Measurements from ENCODE around the gene HLTF. TPM values are rescaled to one million over a fixed set of nuclear protein-coding genes. Genes with fewer than 3 reads are reported as not detected.

HLTF gene
- total and polyA plus RNA-seq, 2 experiments from 2014 or later = 89.5 to 146 TPM

DNA sequence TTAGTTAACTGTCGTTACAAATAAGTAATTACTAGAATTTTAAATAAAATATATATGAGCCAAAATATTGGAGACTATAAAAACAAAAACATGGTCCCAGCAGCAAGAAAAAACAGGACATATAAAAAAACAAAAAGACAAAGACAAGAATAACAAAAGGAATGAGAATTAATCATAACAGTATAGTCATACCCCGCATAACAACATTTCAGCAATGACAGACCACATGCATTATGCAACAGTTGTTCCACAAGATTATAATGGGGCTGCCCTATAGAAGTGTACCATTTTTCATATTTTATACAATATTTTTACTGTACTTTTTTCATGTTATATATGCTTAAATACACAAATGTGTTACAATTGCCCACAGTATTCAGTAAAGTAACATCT, 5.6 kb downstream of the HLTF start:
- ATAC-seq (no peak), DNase-seq (ENCODE audit: low spot score) (no peak)
- peaks cover 10% of the 10 kb centered on the region; the same call in 1 of the 2 replicates for H3K36me3 ChIP-seq (ENCODE audit: insufficient read depth)
- no peak overlapping the region for H3K4me3 Mint-ChIP-seq
- no peaks in the 10 kb centered on the region for H3F3A ChIP-seq (replicated peaks; ENCODE audit: low read depth)
- no peak overlapping the region for H3K4me2 ChIP-seq
- no peak overlapping the region for H3K4me3 ChIP-seq
- H2AFZ ChIP-seq = no peak overlapping the region
- H3K27ac ChIP-seq (ENCODE audit: low read depth) = no peak overlapping the region
- H3K9me2 ChIP-seq (ENCODE audit: insufficient read depth) = no peaks in the 10 kb centered on the region
- H3K4me1 Mint-ChIP-seq = peaks cover 15% of the 10 kb centered on the region
- no peaks in the 10 kb centered on the region for H3K27me3 Mint-ChIP-seq (ENCODE audit: insufficient read depth, low read depth, poor library complexity)
- H3K27ac Mint-ChIP-seq = no peak overlapping the region
- H3K36me3 Mint-ChIP-seq (ENCODE audit: low read depth) = peaks cover 26% of the 10 kb centered on the region
- no peaks in the 10 kb centered on the region for H3K9me3 Mint-ChIP-seq
- H3K79me2 ChIP-seq (replicated peaks; ENCODE audit: insufficient read depth) = peaks cover 91% of the 10 kb centered on the region
- H4K20me1 ChIP-seq (replicated peaks; ENCODE audit: insufficient read depth) = peaks cover 28% of the 10 kb centered on the region
- H3K27me3 ChIP-seq (ENCODE audit: insufficient read depth) = peaks cover 6% of the 10 kb centered on the region; the same call in 1 of the 2 replicates
- peaks cover 14% of the 10 kb centered on the region for H3K4me1 ChIP-seq (ENCODE audit: insufficient read depth)
- TF ChIP-seq ZNF331 (CRISPR knock-in tag; IDR thresholded peaks at IDR 0.05; ENCODE audit: low read depth) (no peak), ZNF114 (CRISPR knock-in tag; IDR thresholded peaks at IDR 0.05) (no peak)
- TF ChIP-seq, protein P1, sequence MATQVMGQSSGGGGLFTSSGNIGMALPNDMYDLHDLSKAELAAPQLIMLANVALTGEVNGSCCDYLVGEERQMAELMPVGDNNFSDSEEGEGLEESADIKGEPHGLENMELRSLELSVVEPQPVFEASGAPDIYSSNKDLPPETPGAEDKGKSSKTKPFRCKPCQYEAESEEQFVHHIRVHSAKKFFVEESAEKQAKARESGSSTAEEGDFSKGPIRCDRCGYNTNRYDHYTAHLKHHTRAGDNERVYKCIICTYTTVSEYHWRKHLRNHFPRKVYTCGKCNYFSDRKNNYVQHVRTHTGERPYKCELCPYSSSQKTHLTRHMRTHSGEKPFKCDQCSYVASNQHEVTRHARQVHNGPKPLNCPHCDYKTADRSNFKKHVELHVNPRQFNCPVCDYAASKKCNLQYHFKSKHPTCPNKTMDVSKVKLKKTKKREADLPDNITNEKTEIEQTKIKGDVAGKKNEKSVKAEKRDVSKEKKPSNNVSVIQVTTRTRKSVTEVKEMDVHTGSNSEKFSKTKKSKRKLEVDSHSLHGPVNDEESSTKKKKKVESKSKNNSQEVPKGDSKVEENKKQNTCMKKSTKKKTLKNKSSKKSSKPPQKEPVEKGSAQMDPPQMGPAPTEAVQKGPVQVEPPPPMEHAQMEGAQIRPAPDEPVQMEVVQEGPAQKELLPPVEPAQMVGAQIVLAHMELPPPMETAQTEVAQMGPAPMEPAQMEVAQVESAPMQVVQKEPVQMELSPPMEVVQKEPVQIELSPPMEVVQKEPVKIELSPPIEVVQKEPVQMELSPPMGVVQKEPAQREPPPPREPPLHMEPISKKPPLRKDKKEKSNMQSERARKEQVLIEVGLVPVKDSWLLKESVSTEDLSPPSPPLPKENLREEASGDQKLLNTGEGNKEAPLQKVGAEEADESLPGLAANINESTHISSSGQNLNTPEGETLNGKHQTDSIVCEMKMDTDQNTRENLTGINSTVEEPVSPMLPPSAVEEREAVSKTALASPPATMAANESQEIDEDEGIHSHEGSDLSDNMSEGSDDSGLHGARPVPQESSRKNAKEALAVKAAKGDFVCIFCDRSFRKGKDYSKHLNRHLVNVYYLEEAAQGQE (IDR thresholded peaks at IDR 0.05; ENCODE audit: unreplicated experiment) = no peak

DNA sequence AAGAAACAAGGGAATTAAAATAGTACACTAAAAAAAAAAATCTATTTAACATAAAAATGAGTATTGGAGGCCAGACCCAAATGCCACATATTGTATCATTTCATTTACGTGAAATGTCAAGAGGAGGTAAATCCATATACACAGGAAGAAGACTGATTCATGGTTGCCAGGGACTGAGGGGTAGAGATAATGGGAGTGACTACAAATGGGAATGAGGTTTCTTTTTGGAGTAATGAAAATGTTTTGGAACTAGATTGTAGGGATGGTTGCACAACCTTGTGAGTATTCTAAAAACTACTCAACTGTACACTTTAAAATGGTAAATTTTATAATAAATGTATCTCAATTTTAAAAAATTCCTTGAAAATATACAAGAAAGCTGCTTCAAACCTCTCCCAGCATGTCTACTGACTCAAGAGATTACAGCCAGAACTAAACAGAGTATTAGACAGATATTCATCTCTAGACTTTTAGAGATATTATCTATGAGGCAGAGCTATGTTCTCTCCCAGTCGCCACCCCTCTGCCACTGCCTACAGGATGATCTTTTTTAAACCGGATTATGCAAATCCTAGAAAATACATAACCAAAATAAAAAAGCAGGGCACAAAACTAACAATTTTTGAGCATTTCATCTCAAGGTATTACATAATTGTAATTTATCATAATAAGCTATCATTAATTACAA, 6.2 kb downstream of the HLTF start:
- Histone ChIP-seq H3K27me3 (ENCODE audit: insufficient read depth) (peaks cover 6% of the 10 kb centered on the region; the same call in 1 of the 2 replicates), H3K79me2 (replicated peaks; ENCODE audit: insufficient read depth) (peaks cover 86% of the 10 kb centered on the region), H3K9me2 (ENCODE audit: insufficient read depth) (no peaks in the 10 kb centered on the region), H3K27ac (ENCODE audit: low read depth) (no peak overlapping the region), H3K4me3 (no peak overlapping the region), H3K36me3 (ENCODE audit: insufficient read depth) (peaks cover 10% of the 10 kb centered on the region; the same call in 1 of the 2 replicates), H4K20me1 (replicated peaks; ENCODE audit: insufficient read depth) (peaks cover 26% of the 10 kb centered on the region), H2AFZ (no peak overlapping the region), H3K4me2 (no peak overlapping the region), H3K4me1 (ENCODE audit: insufficient read depth) (peaks cover 11% of the 10 kb centered on the region), H3F3A (replicated peaks; ENCODE audit: low read depth) (no peaks in the 10 kb centered on the region)
- no peaks in the 10 kb centered on the region for H3K9me3 Mint-ChIP-seq
- no peaks in the 10 kb centered on the region for H3K27me3 Mint-ChIP-seq (ENCODE audit: insufficient read depth, low read depth, poor library complexity)
- peaks cover 26% of the 10 kb centered on the region for H3K36me3 Mint-ChIP-seq (ENCODE audit: low read depth)
- H3K4me1 Mint-ChIP-seq = peaks cover 12% of the 10 kb centered on the region
- DNase-seq (ENCODE audit: low spot score) = no peak
- H3K27ac Mint-ChIP-seq = no peak overlapping the region
- no peak overlapping the region for H3K4me3 Mint-ChIP-seq
- ATAC-seq = no peak
- TF ChIP-seq EZH2 (IDR thresholded peaks at IDR 0.05; ENCODE audit: low read depth, unreplicated experiment) (no peak), JUNB (IDR thresholded peaks at IDR 0.05; ENCODE audit: unreplicated experiment) (no peak), NANOG (IDR thresholded peaks at IDR 0.05; ENCODE audit: borderline replicate concordance) (no peak), POLR2AphosphoS5 (IDR thresholded peaks at IDR 0.05; ENCODE audit: low read depth) (no peak)
- TF ChIP-seq, protein P2, sequence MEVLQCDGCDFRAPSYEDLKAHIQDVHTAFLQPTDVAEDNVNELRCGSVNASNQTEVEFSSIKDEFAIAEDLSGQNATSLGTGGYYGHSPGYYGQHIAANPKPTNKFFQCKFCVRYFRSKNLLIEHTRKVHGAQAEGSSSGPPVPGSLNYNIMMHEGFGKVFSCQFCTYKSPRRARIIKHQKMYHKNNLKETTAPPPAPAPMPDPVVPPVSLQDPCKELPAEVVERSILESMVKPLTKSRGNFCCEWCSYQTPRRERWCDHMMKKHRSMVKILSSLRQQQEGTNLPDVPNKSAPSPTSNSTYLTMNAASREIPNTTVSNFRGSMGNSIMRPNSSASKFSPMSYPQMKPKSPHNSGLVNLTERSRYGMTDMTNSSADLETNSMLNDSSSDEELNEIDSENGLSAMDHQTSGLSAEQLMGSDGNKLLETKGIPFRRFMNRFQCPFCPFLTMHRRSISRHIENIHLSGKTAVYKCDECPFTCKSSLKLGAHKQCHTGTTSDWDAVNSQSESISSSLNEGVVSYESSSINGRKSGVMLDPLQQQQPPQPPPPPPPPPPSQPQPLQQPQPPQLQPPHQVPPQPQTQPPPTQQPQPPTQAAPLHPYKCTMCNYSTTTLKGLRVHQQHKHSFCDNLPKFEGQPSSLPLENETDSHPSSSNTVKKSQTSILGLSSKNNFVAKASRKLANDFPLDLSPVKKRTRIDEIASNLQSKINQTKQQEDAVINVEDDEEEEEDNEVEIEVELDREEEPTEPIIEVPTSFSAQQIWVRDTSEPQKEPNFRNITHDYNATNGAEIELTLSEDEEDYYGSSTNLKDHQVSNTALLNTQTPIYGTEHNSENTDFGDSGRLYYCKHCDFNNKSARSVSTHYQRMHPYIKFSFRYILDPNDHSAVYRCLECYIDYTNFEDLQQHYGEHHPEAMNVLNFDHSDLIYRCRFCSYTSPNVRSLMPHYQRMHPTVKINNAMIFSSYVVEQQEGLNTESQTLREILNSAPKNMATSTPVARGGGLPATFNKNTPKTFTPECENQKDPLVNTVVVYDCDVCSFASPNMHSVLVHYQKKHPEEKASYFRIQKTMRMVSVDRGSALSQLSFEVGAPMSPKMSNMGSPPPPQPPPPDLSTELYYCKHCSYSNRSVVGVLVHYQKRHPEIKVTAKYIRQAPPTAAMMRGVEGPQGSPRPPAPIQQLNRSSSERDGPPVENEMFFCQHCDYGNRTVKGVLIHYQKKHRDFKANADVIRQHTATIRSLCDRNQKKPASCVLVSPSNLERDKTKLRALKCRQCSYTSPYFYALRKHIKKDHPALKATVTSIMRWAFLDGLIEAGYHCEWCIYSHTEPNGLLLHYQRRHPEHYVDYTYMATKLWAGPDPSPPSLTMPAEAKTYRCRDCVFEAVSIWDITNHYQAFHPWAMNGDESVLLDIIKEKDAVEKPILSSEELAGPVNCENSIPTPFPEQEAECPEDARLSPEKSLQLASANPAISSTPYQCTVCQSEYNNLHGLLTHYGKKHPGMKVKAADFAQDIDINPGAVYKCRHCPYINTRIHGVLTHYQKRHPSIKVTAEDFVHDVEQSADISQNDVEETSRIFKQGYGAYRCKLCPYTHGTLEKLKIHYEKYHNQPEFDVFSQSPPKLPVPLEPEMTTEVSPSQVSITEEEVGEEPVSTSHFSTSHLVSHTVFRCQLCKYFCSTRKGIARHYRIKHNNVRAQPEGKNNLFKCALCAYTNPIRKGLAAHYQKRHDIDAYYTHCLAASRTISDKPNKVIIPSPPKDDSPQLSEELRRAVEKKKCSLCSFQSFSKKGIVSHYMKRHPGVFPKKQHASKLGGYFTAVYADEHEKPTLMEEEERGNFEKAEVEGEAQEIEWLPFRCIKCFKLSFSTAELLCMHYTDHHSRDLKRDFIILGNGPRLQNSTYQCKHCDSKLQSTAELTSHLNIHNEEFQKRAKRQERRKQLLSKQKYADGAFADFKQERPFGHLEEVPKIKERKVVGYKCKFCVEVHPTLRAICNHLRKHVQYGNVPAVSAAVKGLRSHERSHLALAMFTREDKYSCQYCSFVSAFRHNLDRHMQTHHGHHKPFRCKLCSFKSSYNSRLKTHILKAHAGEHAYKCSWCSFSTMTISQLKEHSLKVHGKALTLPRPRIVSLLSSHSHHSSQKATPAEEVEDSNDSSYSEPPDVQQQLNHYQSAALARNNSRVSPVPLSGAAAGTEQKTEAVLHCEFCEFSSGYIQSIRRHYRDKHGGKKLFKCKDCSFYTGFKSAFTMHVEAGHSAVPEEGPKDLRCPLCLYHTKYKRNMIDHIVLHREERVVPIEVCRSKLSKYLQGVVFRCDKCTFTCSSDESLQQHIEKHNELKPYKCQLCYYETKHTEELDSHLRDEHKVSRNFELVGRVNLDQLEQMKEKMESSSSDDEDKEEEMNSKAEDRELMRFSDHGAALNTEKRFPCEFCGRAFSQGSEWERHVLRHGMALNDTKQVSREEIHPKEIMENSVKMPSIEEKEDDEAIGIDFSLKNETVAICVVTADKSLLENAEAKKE (CRISPR knock-in tag; IDR thresholded peaks at IDR 0.05) = no peak
- TF ChIP-seq, protein P3, sequence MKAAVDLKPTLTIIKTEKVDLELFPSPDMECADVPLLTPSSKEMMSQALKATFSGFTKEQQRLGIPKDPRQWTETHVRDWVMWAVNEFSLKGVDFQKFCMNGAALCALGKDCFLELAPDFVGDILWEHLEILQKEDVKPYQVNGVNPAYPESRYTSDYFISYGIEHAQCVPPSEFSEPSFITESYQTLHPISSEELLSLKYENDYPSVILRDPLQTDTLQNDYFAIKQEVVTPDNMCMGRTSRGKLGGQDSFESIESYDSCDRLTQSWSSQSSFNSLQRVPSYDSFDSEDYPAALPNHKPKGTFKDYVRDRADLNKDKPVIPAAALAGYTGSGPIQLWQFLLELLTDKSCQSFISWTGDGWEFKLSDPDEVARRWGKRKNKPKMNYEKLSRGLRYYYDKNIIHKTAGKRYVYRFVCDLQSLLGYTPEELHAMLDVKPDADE (IDR thresholded peaks at IDR 0.05) = no peak

Data from GM23338 (cell line).